HCT116 (cell line): Measurements from ENCODE around the gene JUN. TPM values are rescaled to one million over a fixed set of nuclear protein-coding genes. Genes with fewer than 3 reads are reported as not detected.

Experiments
- ATAC-seq: fragments of 200-7000 bp; cut with Tn5 transposase; 2 replicates; pipeline ENCODE4 v1.9.1; 2020; ENCODE audit warnings: mild to moderate bottlenecking, moderate library complexity
- BruUV-seq: library from RNA; stranded (reverse); fragments of 400-500 nt; replicated peaks from 2 replicates; lab custom pipeline; 2021; lab: Mats Ljungman, UMichigan
- CTCF ChIA-PET: fragments of 300-600 bp; sonication (Branson Sonifier 250); formaldehyde crosslinking; loops from one replicate; lab custom pipeline; 2021; ENCODE audit warnings: antibody characterized with exemption; lab: Charles Lee
- POLR2A ChIA-PET: fragments of 300-600, 350-600 bp; sonication (Branson Sonifier 250); formaldehyde crosslinking; loops from one replicate; lab custom pipeline; 2021; ENCODE audit warnings: antibody characterized with exemption; lab: Charles Lee
- RAD21 ChIA-PET, 2 experiments: fragments of 300-600 bp; sonication (Branson Sonifier 250); formaldehyde crosslinking; loops; one replicate each; lab custom pipeline; 2023; ENCODE audit warnings: low total read pairs in 2 of 2; ENCODE audit not compliant: uncharacterized antibody in 2 of 2, unreplicated experiment in 2 of 2, low non-redundant PET in 1 of 2; lab: Charles Lee
- DNase-seq: peaks from one replicate; pipeline ENCODE4 v3.0.0-alpha.2; 2010; ENCODE audit warnings: low read depth, low spot score
- H2AFZ ChIP-seq: fragments of 200-600 bp; shearing (Covaris generic), sonication (generic); 2 replicates; pipeline ENCODE4 v1.6.1; 2017; ENCODE audit warnings: low read depth, mixed run types, mixed read lengths, antibody characterized with exemption, low read length; ENCODE audit not compliant: poor library complexity, severe bottlenecking
- H3K27ac ChIP-seq: 2 replicates; pipeline ENCODE4 v1.5.1; 2012; ENCODE audit warnings: low read depth, low read length
- H3K27me3 ChIP-seq: fragments of 200-600 bp; sonication (generic); 2 replicates; pipeline ENCODE4 v1.6.1; 2016; ENCODE audit warnings: mixed run types, low read length, mixed read lengths; ENCODE audit not compliant: insufficient read depth
- H3K36me3 ChIP-seq, 2 experiments: fragments of 200-500 bp in 1 of 2; fragments of 200-600 bp in 1 of 2; sonication (Bioruptor generic) in 1 of 2; sonication (generic) in 1 of 2; 2 replicates each; pipeline versions ENCODE4 v1.5.1 to v1.6.1; 2014 to 2016; ENCODE audit warnings: low read length in 2 of 2, inconsistent platforms in 1 of 2, mixed read lengths in 1 of 2, mixed run types in 1 of 2; ENCODE audit not compliant: insufficient read depth in 2 of 2, control insufficient read depth in 1 of 2
- H3K4me1 ChIP-seq, 2 experiments: fragments of 200-600 bp in 1 of 2; sonication (generic) in 1 of 2; 2 replicates each; pipeline versions ENCODE4 v1.5.1 to v1.6.1; 2012 to 2017; ENCODE audit warnings: low read length in 2 of 2, inconsistent platforms in 1 of 2, mild to moderate bottlenecking in 1 of 2, mixed read lengths in 1 of 2, mixed run types in 1 of 2, moderate library complexity in 1 of 2; ENCODE audit not compliant: insufficient read depth in 2 of 2, control insufficient read depth in 1 of 2
- H3K4me2 ChIP-seq: fragments of 200-600 bp; sonication (generic); 2 replicates; pipeline ENCODE4 v1.6.1; 2017; ENCODE audit warnings: mixed run types, low read length, mixed read lengths
- H3K4me3 ChIP-seq, 2 experiments: fragments of 200-600 bp in 1 of 2; sonication (generic) in 1 of 2; replicated peaks in 1 of 2; 2 replicates each; pipeline ENCODE4 v1.5.1; 2011 to 2016; ENCODE audit warnings: low read length in 2 of 2, control low read depth in 1 of 2, low read depth in 1 of 2, mild to moderate bottlenecking in 1 of 2, mixed read lengths in 1 of 2, mixed run types in 1 of 2
- H3K79me2 ChIP-seq: fragments of 200-600 bp; sonication (generic); 2 replicates; pipeline ENCODE4 v1.6.1; 2017; ENCODE audit warnings: mild to moderate bottlenecking, mixed run types, low read length, moderate library complexity, mixed read lengths; ENCODE audit not compliant: insufficient read depth
- H3K9ac ChIP-seq: fragments of 200-600 bp; sonication (generic); 2 replicates; pipeline ENCODE4 v1.6.1; 2016; ENCODE audit warnings: low read length, mixed read lengths
- H3K9me2 ChIP-seq: fragments of 200-600 bp; sonication (generic), shearing (Covaris generic); 2 replicates; pipeline ENCODE4 v1.6.1; 2017; ENCODE audit warnings: mixed run types, mild to moderate bottlenecking, moderate library complexity; ENCODE audit not compliant: insufficient read depth
- H3K9me3 ChIP-seq, 2 experiments: fragments of 200-500 bp in 1 of 2; fragments of 200-600 bp in 1 of 2; sonication (Bioruptor generic) in 1 of 2; sonication (generic) in 1 of 2; 2 replicates each; pipeline ENCODE4 v1.6.1; 2014 to 2017; ENCODE audit warnings: low read length in 2 of 2, mixed read lengths in 2 of 2, inconsistent platforms in 1 of 2, low read depth in 1 of 2, mild to moderate bottlenecking in 1 of 2, mixed run types in 1 of 2, moderate library complexity in 1 of 2; ENCODE audit not compliant: control insufficient read depth in 1 of 2, insufficient read depth in 1 of 2
- H4K20me1 ChIP-seq: fragments of 200-600 bp; sonication (generic), shearing (Covaris generic); 2 replicates; pipeline ENCODE4 v1.6.1; 2017; ENCODE audit warnings: mixed run types, mild to moderate bottlenecking, moderate library complexity; ENCODE audit not compliant: insufficient read depth
- ATF3 ChIP-seq: IDR thresholded peaks from 2 replicates; pipeline ENCODE4 v1.6.1; 2012
- CBX3 ChIP-seq: IDR thresholded peaks from 2 replicates; pipeline ENCODE4 v1.6.1; 2012; ENCODE audit warnings: low read depth
- CEBPB ChIP-seq: IDR thresholded peaks from 2 replicates; pipeline ENCODE4 v1.6.1; 2012; ENCODE audit warnings: low read depth
- EZH2 ChIP-seq: fragments of 200-600 bp; sonication (generic); IDR thresholded peaks from 2 replicates; pipeline ENCODE4 v1.6.1; 2017; ENCODE audit warnings: antibody characterized with exemption, mixed run types
- EZH2phosphoT487 ChIP-seq: fragments of 200-600 bp; IDR thresholded peaks from 2 replicates; pipeline ENCODE4 v1.6.1; 2018; ENCODE audit warnings: antibody characterized with exemption, borderline replicate concordance
- FOSL1 ChIP-seq: IDR thresholded peaks from 2 replicates; pipeline ENCODE4 v1.6.1; 2012; ENCODE audit warnings: low read depth
- JUND ChIP-seq: IDR thresholded peaks from 2 replicates; pipeline ENCODE4 v1.6.1; 2012
- POLR2A ChIP-seq: IDR thresholded peaks from 2 replicates; pipeline ENCODE4 v1.7.0; 2011; ENCODE audit warnings: borderline replicate concordance; ENCODE audit not compliant: insufficient read depth, insufficient read length; ENCODE audit errors: extremely low read depth
- POLR2AphosphoS5 ChIP-seq: IDR thresholded peaks from 2 replicates; pipeline ENCODE4 v1.6.1; 2011; ENCODE audit warnings: mild to moderate bottlenecking, low read depth, low read length, moderate library complexity
- RAD21 ChIP-seq: IDR thresholded peaks from 2 replicates; pipeline ENCODE4 v1.6.1; 2012; ENCODE audit warnings: low read depth, mild to moderate bottlenecking
- SIN3A ChIP-seq: IDR thresholded peaks from 2 replicates; pipeline ENCODE4 v1.6.1; 2012; ENCODE audit warnings: low read depth
- SP1 ChIP-seq: IDR thresholded peaks from 2 replicates; pipeline ENCODE4 v1.6.1; 2012; ENCODE audit warnings: low read depth
- SRF ChIP-seq: IDR thresholded peaks from 2 replicates; pipeline ENCODE4 v1.6.1; 2012; ENCODE audit warnings: low read depth
- ZFX ChIP-seq: fragments of 450-650 bp; IDR thresholded peaks from 2 replicates; pipeline ENCODE4 v1.6.1; 2017
- ZNF274 ChIP-seq: fragments of 200-500 bp; sonication (Bioruptor generic); IDR thresholded peaks from 2 replicates; pipeline ENCODE4 v1.6.1; 2014; ENCODE audit warnings: mild to moderate bottlenecking, low read depth, low read length, inconsistent platforms
- intact Hi-C: fragments of 100-400 bp; cut with micrococcal nuclease; formaldehyde crosslinking; loops from 2 replicates; pipeline ENCODE4 v1.10.0; 2022
- total RNA-seq: library from RNA; stranded (reverse); gene quantifications from one replicate; pipeline ENCODE4 v1.2.1, GENCODE V29; 2021; ENCODE audit not compliant: unreplicated experiment
- TF ChIP-seq, protein P1 (sequence below), 3 experiments: fragments of 200-600 bp in 1 of 3; sonication (generic) in 1 of 3; IDR thresholded peaks in 2 of 3; conservative IDR thresholded peaks in 1 of 3; 2 replicates each; pipeline ENCODE4 v1.5.1; 2012 to 2017; ENCODE audit warnings: low read depth in 2 of 3, low read length in 2 of 3, antibody characterized with exemption in 1 of 3, borderline replicate concordance in 1 of 3, control low read depth in 1 of 3, mild to moderate bottlenecking in 1 of 3, mixed read lengths in 1 of 3, mixed run types in 1 of 3, moderate library complexity in 1 of 3; ENCODE audit not compliant: insufficient read depth in 1 of 3

Gene JUN
- total RNA-seq, 1 experiment from 2014 or later: 18.7 TPM

GRCh38 chr1:58734630-58735029 lies 49.2 kb downstream of the JUN start:
- Histone ChIP-seq H3K36me3 (no peaks in the 10 kb centered on the region; a peak in 1 of 4 replicates), H3K4me2 (no peak overlapping the region), H3K9me2 (no peaks in the 10 kb centered on the region), H3K9ac (no peak overlapping the region), H3K4me3 (no peak overlapping the region), H3K79me2 (no peaks in the 10 kb centered on the region), H3K27ac (no peak overlapping the region), H3K4me1 (no peaks in the 10 kb centered on the region), H4K20me1 (no peaks in the 10 kb centered on the region), H2AFZ (no peak overlapping the region), H3K9me3 (no peaks in the 10 kb centered on the region), H3K27me3 (no peaks in the 10 kb centered on the region)
- TF ChIP-seq SP1 (no peak), CEBPB (no peak), ATF3 (no peak), POLR2A (no peak), EZH2phosphoT487 (no peak)
- ChIA-PET RAD21 (no interaction called here), POLR2A (no interaction called here), CTCF (no interaction called here)
- DNase-seq (no peak), ATAC-seq (no peak)
- no TSS peak for BruUV-seq
- intact Hi-C loops: no loop called here

DNA sequence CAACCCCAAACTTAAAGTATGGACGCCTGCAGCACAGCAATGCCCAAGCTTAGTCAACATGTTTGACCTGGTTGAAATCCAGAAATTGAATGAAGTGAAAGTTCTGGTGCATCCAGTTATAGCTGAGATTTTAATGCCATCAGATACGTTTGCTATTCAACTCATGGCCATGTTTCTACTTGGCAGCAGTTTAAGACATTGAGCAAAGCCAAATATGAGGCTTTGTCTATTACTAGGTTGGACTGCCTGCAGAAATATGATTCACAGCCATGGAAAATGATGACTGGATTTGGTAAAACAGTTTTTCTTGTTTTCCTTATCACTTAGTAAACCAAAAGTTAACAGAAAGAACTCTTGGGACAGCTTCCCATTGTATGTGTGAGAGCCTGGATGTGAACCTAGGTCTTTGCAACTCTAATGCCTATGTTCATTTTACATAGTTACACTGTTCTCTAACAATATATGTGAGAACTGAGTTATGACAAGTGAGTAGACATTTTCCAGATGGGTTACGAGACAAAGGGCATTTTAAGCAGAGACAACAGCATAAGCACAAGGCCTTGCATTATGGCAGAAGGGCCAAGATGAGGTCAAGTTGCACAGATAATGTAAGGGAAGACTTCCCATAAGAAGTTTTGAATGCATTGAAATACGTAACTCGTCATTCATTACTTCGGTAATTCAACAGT lies 51.6 kb downstream of the JUN start:
- no peak overlapping the region for H3K9ac ChIP-seq
- no peak overlapping the region for H3K4me3 ChIP-seq
- RAD21 ChIA-PET: no interaction called here
- no peaks in the 10 kb centered on the region for H3K27me3 ChIP-seq
- H3K36me3 ChIP-seq: no peaks in the 10 kb centered on the region; a peak in 1 of 4 replicates
- no peak for DNase-seq
- H3K9me3 ChIP-seq: no peaks in the 10 kb centered on the region
- no peaks in the 10 kb centered on the region for H3K79me2 ChIP-seq
- TF ChIP-seq EZH2: no peak
- no peak for TF ChIP-seq JUND
- TF ChIP-seq SP1: no peak
- TF ChIP-seq ZNF274: no peak
- TF ChIP-seq RAD21: no peak
- no peak for TF ChIP-seq SIN3A
- TF ChIP-seq CBX3: no peak
- no peak for TF ChIP-seq CEBPB
- no peak for TF ChIP-seq ZFX
- TF ChIP-seq, protein P1, sequence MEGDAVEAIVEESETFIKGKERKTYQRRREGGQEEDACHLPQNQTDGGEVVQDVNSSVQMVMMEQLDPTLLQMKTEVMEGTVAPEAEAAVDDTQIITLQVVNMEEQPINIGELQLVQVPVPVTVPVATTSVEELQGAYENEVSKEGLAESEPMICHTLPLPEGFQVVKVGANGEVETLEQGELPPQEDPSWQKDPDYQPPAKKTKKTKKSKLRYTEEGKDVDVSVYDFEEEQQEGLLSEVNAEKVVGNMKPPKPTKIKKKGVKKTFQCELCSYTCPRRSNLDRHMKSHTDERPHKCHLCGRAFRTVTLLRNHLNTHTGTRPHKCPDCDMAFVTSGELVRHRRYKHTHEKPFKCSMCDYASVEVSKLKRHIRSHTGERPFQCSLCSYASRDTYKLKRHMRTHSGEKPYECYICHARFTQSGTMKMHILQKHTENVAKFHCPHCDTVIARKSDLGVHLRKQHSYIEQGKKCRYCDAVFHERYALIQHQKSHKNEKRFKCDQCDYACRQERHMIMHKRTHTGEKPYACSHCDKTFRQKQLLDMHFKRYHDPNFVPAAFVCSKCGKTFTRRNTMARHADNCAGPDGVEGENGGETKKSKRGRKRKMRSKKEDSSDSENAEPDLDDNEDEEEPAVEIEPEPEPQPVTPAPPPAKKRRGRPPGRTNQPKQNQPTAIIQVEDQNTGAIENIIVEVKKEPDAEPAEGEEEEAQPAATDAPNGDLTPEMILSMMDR (IDR thresholded peaks at IDR 0.05 in 2 of 3, conservative IDR thresholded peaks at IDR 0.05 in 1 of 3; ENCODE audit: borderline replicate concordance in 1 of 3, insufficient read depth in 1 of 3, low read depth in 2 of 3, low read length in 2 of 3): no peak
- TF ChIP-seq SRF: no peak
- no peak for TF ChIP-seq POLR2AphosphoS5
- no peak for TF ChIP-seq FOSL1
- TF ChIP-seq EZH2phosphoT487: no peak
- peaks cover 6 to 13% of the 10 kb centered on the region in 2 experiments for H3K4me1 ChIP-seq
- POLR2A ChIA-PET: no interaction called here
- H2AFZ ChIP-seq: no peak overlapping the region
- intact Hi-C loops: no loop called here
- BruUV-seq: no TSS peak
- no peaks in the 10 kb centered on the region for H3K9me2 ChIP-seq
- H4K20me1 ChIP-seq: no peaks in the 10 kb centered on the region
- CTCF ChIA-PET: no interaction called here
- no peak overlapping the region for H3K4me2 ChIP-seq
- H3K27ac ChIP-seq: no peak overlapping the region
- no peak for ATAC-seq
